Liver (tissue), 9 donors: ENCODE results near the gene ZNF217. TPM values are rescaled to one million over a fixed set of nuclear protein-coding genes. Genes with fewer than 3 reads are reported as not detected.
"Not testable (repeated sequence)": the region's sequence is repeated elsewhere in the genome, so short reads cannot be mapped to it uniquely, and the experiment has no call there.

Experiments used
- DNase-seq: peaks from one replicate; pipeline ENCODE4 v3.0.0-alpha.2; 2017; ENCODE audit warnings: low spot score
- H3K27ac ChIP-seq, 2 donors: one replicate each; pipeline ENCODE4 v1.7.0; 2013; ENCODE audit warnings: inconsistent platforms in 2 of 2, low read length in 2 of 2, control low read depth in 1 of 2, low read depth in 1 of 2, mild to moderate bottlenecking in 1 of 2
- H3K27me3 ChIP-seq, 4 donors: one replicate each; pipeline versions ENCODE4 v1.6.1 to v1.7.0; 2013; ENCODE audit warnings: low read length in 3 of 4, inconsistent platforms in 1 of 4, mild to moderate bottlenecking in 1 of 4, moderate library complexity in 1 of 4; ENCODE audit not compliant: control insufficient read depth in 4 of 4, insufficient read depth in 4 of 4
- H3K36me3 ChIP-seq, 4 donors: one replicate each; pipeline versions ENCODE4 v1.6.1 to v1.7.0; 2013; ENCODE audit warnings: low read length in 3 of 4, mild to moderate bottlenecking in 3 of 4, low read depth in 1 of 4, moderate library complexity in 1 of 4; ENCODE audit not compliant: control insufficient read depth in 4 of 4, insufficient read depth in 3 of 4
- H3K4me1 ChIP-seq, 4 donors: one replicate each; pipeline versions ENCODE4 v1.6.1 to v1.7.0; 2013; ENCODE audit warnings: low read length in 3 of 4, mild to moderate bottlenecking in 3 of 4, moderate library complexity in 1 of 4; ENCODE audit not compliant: control insufficient read depth in 4 of 4, insufficient read depth in 4 of 4
- H3K4me3 ChIP-seq, 3 donors: one replicate each; pipeline versions ENCODE4 v1.6.1 to v1.7.0; 2013; ENCODE audit warnings: low read length in 3 of 3, control low read depth in 1 of 3, low read depth in 1 of 3, mild to moderate bottlenecking in 1 of 3
- H3K9ac ChIP-seq, 2 donors: one replicate each; pipeline ENCODE4 v1.7.0; 2013; ENCODE audit warnings: low read length in 2 of 2, mild to moderate bottlenecking in 2 of 2, moderate library complexity in 2 of 2, control low read depth in 1 of 2, low read depth in 1 of 2
- H3K9me3 ChIP-seq, 4 donors: one replicate each; pipeline versions ENCODE4 v1.6.1 to v1.7.0; 2013; ENCODE audit warnings: low read length in 3 of 4; ENCODE audit not compliant: control insufficient read depth in 4 of 4
- ATF3 ChIP-seq: IDR thresholded peaks from 2 replicates; pipeline ENCODE4 v1.6.1; 2016; ENCODE audit warnings: antibody characterized with exemption
- CTCF ChIP-seq: fragments of 150-350 bp; IDR thresholded peaks from 2 replicates; pipeline ENCODE4 v1.5.1; 2017; ENCODE audit warnings: improper control_type of control experiment, low read depth, low read length; ENCODE audit not compliant: missing input control
- EGR1 ChIP-seq, 2 donors: IDR thresholded peaks; 2 replicates each; pipeline ENCODE4 v1.6.1; 2016 to 2018; ENCODE audit warnings: antibody characterized with exemption in 2 of 2, low read depth in 2 of 2
- FOXA1 ChIP-seq: IDR thresholded peaks from 2 replicates; pipeline ENCODE4 v1.6.1; 2016; ENCODE audit warnings: antibody characterized with exemption
- FOXA2 ChIP-seq: IDR thresholded peaks from 2 replicates; pipeline ENCODE4 v1.6.1; 2016; ENCODE audit warnings: antibody characterized with exemption
- GABPA ChIP-seq, 2 donors: IDR thresholded peaks in 1 of 2; conservative IDR thresholded peaks in 1 of 2; 2 replicates each; pipeline ENCODE4 v1.6.1; 2016; ENCODE audit warnings: antibody characterized with exemption in 2 of 2, mild to moderate bottlenecking in 1 of 2, moderate library complexity in 1 of 2
- HNF4A ChIP-seq, 2 donors: conservative IDR thresholded peaks; 2 replicates each; pipeline ENCODE4 v1.6.1; 2016; ENCODE audit warnings: antibody characterized with exemption in 2 of 2, mild to moderate bottlenecking in 2 of 2
- HNF4G ChIP-seq: IDR thresholded peaks from 2 replicates; pipeline ENCODE4 v1.6.1; 2016; ENCODE audit warnings: antibody characterized with exemption
- JUND ChIP-seq, 2 donors: IDR thresholded peaks; 2 replicates each; pipeline ENCODE4 v1.6.1; 2016; ENCODE audit warnings: antibody characterized with exemption in 2 of 2
- MAX ChIP-seq: IDR thresholded peaks from 2 replicates; pipeline ENCODE4 v1.6.1; 2016; ENCODE audit warnings: antibody characterized with exemption
- NR2F2 ChIP-seq: IDR thresholded peaks from 2 replicates; pipeline ENCODE4 v1.6.1; 2016; ENCODE audit warnings: antibody characterized with exemption
- RAD21 ChIP-seq, 2 donors: IDR thresholded peaks; 2 replicates each; pipeline ENCODE4 v1.6.1; 2016; ENCODE audit warnings: antibody characterized with exemption in 2 of 2, mild to moderate bottlenecking in 2 of 2
- REST ChIP-seq: IDR thresholded peaks from 2 replicates; pipeline ENCODE4 v1.6.1; 2016; ENCODE audit warnings: antibody characterized with exemption, mild to moderate bottlenecking
- RXRA ChIP-seq, 2 donors: IDR thresholded peaks; 2 replicates each; pipeline ENCODE4 v1.6.1; 2017 to 2018; ENCODE audit warnings: antibody characterized with exemption in 2 of 2, mild to moderate bottlenecking in 1 of 2
- TAF1 ChIP-seq: conservative IDR thresholded peaks from 2 replicates; pipeline ENCODE4 v1.6.1; 2016; ENCODE audit warnings: antibody characterized with exemption, mild to moderate bottlenecking
- YY1 ChIP-seq: IDR thresholded peaks from 2 replicates; pipeline ENCODE4 v1.6.1; 2016; ENCODE audit warnings: antibody characterized with exemption, mild to moderate bottlenecking
- ZBTB33 ChIP-seq: IDR thresholded peaks from 2 replicates; pipeline ENCODE4 v1.6.1; 2016; ENCODE audit warnings: antibody characterized with exemption
- whole genome bisulfite sequencing: extraction: QIAGEN DNeasy Blood & Tissue Kit; methylation state at CpG from one replicate; pipeline ENCODE4 v1.1.7; 2013; 5-methylcytosine and 5-hydroxymethylcytosine counted together
- polyA plus RNA-seq, 2 donors: library from polyadenylated mRNA; stranded (reverse) in 1 of 2; unstranded in 1 of 2; fragments of 200-250 nt in 1 of 2; fragments of >200 nt in 1 of 2; fragmentation: Nextera tagmentation in 1 of 2; extraction: Ambion mirVana in 1 of 2; gene quantifications; one replicate each; pipeline versions ENCODE4 v1.2.1 to v1.2.3, GENCODE V29; 2013 to 2015
- total RNA-seq, 2 donors: library from RNA; depleted of rRNA; stranded (reverse); fragments of >200 nt; gene quantifications; one replicate each; pipeline ENCODE4 v1.2.3, GENCODE V29; 2014
- donor health status: healthy.
- donor health status: healthy.
- donor health status: healthy.
- donor health status: healthy.
- donor health status: healthy.

Gene ZNF217
- 10 to 100 TPM; 14.9 to 16.3 TPM for total RNA-seq
- polyA plus RNA-seq, result 1 to 10 TPM; 4.2 to 7.6 TPM

- H3K36me3 ChIP-seq, H3K27me3 ChIP-seq, H3K9me3 ChIP-seq: not testable (repeated sequence)
- H3K4me3 ChIP-seq, result peak within 1 kb of the TSS; percentile 47 to 69 (median 65)
- 4% methylated on average over 66 of the region's 66 CpGs for WGBS
- peak; percentile 76 for DNase-seq
- peaks cover 6 to 18% (median 9%) of the 10 kb centered on the region in 4 donors for H3K4me1 ChIP-seq
- H3K9ac ChIP-seq, result peak within 1 kb of the TSS; percentile 83 to 97
- H3K27ac ChIP-seq, result peak within 1 kb of the TSS; percentile 97 to 99
Observed at GRCh38 chr20:53593466-53594007, at the start of gene ZNF217. ZNF217 (minus strand) TSS chr20:53593839; CDS start chr20:53582826, 11,013 bp downstream.

GRCh38 chr20:53643031-53643832 is 49.6 kb upstream of the ZNF217 start:
- H3K36me3 ChIP-seq, result no peaks in the 10 kb centered on the region
- 19% methylated on average over 12 of the region's 12 CpGs for WGBS
- no peak overlapping the region for H3K4me3 ChIP-seq
- no peaks in the 10 kb centered on the region for H3K27me3 ChIP-seq
- H3K4me1 ChIP-seq, result peaks cover 3 to 26% (median 7%) of the 10 kb centered on the region in 4 donors
- TF ChIP-seq NR2F2 (no peak), HNF4A (conservative IDR thresholded peaks at IDR 0.05) (peak; percentile 2), YY1 (peak; percentile 6)
- peak overlapping the region; percentile 87 to 95 for H3K27ac ChIP-seq
- DNase-seq, result no peak
- no peaks in the 10 kb centered on the region for H3K9me3 ChIP-seq
- H3K9ac ChIP-seq, result peak overlapping the region; percentile 65 to 88

- Histone ChIP-seq H3K27ac (peak overlapping the region; percentile 87 to 95), H3K9me3 (no peaks in the 10 kb centered on the region), H3K4me3 (no peak overlapping the region), H3K4me1 (peaks cover 3 to 24% (median 6%) of the 10 kb centered on the region in 4 donors), H3K27me3 (no peaks in the 10 kb centered on the region), H3K9ac (peak overlapping the region; percentile 65 to 88), H3K36me3 (no peaks in the 10 kb centered on the region)
- WGBS, result 32% methylated on average over 17 of the region's 17 CpGs
- peak; percentile 53 for DNase-seq
- TF ChIP-seq RXRA (IDR thresholded peaks at IDR 0.05), result peak; percentile 98 to 99
- peak; percentile 62 for TF ChIP-seq NR2F2
- peak; percentile 59 to 79 for TF ChIP-seq JUND (IDR thresholded peaks at IDR 0.05)
- TF ChIP-seq EGR1 (IDR thresholded peaks at IDR 0.05; ENCODE audit: low read depth in 2 of 2), result peak; percentile 3 to 78
- TF ChIP-seq REST, result peak; percentile 82
- peak; percentile 31 for TF ChIP-seq CTCF
- TF ChIP-seq ZBTB33, result peak; percentile 88
- TF ChIP-seq YY1, result peak; percentile 46
- peak; percentile 75 for TF ChIP-seq FOXA2
- TF ChIP-seq FOXA1, result no peak
- peak; percentile 44 for TF ChIP-seq HNF4G
- TF ChIP-seq MAX, result peak; percentile 45
- TF ChIP-seq ATF3, result peak; percentile 58
- peak; percentile 71 to 80 for TF ChIP-seq HNF4A (conservative IDR thresholded peaks at IDR 0.05)
- TF ChIP-seq GABPA (IDR thresholded peaks at IDR 0.05 in 1 of 2, conservative IDR thresholded peaks at IDR 0.05 in 1 of 2), result no peak
- TF ChIP-seq RAD21 (IDR thresholded peaks at IDR 0.05), result peak; percentile 72 to 74
- peak; percentile 19 for TF ChIP-seq TAF1
Observed at GRCh38 chr20:53642196-53643030, 48.8 kb upstream of the ZNF217 start.
